Astrocyte of the hippocampus (primary cell): Measurements from ENCODE around the gene GMPPA.
A peak's percentile ranks its signal among the peaks of the same experiment; 100 is the strongest.

Experiments used
- DNase-seq: peaks from one replicate; pipeline ENCODE4 v3.0.0; 2011; ENCODE audit warnings: low read depth, low spot score

Gene GMPPA

DNA sequence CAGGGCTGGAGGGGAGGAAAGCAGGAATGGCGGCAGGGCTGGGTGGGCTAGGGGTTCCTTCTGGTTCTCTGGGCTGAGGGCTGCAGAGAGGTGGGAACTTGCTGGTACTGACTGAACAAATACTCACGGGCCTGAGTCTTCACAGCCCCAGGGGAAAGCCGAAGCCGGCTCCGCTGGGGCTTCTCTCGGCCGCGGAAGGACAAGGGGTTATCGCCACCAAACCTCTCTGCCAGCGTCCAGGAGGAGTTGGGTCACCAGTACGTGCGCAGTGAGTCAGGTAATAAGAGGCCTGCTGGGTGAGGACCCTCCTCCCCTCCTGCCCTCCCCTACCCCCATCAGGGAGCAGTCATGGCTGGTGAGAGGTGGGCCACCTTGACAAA is 13.5 kb upstream of the GMPPA start:
- no peak for DNase-seq

GRCh38 chr2:219486380-219486959 is 12.2 kb upstream of the GMPPA start:
- DNase-seq = no peak

DNA sequence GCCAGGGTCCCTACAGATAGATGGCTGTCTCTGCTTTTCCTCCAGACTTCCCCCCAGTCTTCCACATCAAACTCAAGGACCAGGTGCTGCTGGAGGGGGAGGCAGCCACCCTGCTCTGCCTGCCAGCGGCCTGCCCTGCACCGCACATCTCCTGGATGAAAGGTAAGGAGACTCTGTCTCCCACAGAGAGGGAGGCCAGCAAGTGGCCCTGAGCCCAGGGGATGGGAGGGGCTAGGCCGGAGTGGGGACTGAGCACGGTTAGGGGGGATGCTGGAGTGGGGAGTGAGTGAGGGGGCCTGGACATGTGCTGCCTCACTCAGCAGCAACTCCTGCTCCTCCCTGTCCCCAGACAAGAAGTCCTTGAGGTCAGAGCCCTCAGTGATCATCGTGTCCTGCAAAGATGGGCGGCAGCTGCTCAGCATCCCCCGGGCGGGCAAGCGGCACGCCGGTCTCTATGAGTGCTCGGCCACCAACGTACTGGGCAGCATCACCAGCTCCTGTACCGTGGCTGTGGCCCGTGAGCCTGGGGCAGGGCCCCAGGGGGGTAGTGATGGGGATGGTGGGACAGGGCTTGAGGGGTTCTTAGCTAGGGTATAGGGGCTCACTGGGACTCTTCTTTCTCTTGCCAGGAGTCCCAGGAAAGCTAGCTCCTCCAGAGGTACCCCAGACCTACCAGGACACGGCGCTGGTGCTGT is 10.4 kb upstream of the GMPPA start:
- no peak for DNase-seq

- DNase-seq = no peak
Observed at GRCh38 chr2:219488844-219489194, 9.9 kb upstream of the GMPPA start.

DNA sequence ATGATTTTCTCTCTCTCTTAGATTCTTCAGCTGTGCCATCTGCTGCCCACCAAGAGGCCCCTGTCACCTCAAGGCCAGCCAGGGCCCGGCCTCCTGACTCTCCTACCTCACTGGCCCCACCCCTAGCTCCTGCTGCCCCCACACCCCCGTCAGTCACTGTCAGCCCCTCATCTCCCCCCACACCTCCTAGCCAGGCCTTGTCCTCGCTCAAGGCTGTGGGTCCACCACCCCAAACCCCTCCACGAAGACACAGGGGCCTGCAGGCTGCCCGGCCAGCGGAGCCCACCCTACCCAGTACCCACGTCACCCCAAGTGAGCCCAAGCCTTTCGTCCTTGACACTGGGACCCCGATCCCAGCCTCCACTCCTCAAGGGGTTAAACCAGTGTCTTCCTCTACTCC is 9.4 kb upstream of the GMPPA start:
- DNase-seq = no peak

- no peak for DNase-seq
Observed at GRCh38 chr2:219490186-219490585, 8.5 kb upstream of the GMPPA start.

DNA sequence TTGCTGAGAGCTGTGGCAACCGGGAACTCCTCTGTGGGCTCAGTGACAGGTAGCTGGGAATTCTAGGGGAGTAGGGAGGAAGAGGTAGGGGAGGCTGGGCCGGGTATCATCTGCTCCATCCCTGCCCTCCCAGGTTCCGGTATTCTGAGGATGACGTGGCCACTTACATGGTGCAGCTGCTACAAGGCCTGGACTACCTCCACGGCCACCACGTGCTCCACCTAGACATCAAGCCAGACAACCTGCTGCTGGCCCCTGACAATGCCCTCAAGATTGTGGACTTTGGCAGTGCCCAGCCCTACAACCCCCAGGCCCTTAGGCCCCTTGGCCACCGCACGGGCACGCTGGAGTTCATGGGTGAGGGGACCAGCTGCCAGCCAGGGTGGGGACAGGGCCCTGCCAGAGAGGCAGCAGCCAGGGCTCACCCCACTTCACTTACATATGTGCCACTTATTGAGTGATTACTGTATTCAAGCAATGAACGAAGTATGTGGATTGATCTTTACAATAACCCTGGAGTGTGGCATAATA is 8.0 kb upstream of the GMPPA start:
- no peak for DNase-seq

- DNase-seq = no peak
Observed at GRCh38 chr2:219491278-219491963, 7.3 kb upstream of the GMPPA start.

DNA sequence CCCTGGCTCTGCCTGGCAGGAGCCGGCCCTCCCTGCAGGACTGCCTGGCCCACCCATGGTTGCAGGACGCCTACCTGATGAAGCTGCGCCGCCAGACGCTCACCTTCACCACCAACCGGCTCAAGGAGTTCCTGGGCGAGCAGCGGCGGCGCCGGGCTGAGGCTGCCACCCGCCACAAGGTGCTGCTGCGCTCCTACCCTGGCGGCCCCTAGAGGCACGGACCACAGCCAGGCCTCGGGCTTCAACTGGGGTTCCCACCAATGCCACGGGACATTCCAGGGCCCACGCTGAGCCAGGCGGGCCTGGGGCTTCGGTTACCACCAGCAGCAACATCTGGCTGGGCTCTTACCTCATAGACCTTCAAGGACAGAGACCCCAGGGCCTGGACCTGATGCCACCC is 6.1 kb upstream of the GMPPA start:
- DNase-seq = no peak

- no peak for DNase-seq
Observed at GRCh38 chr2:219493086-219493485, 5.6 kb upstream of the GMPPA start.

- no peak for DNase-seq
Observed at GRCh38 chr2:219494952-219495530, 3.6 kb upstream of the GMPPA start.

DNA sequence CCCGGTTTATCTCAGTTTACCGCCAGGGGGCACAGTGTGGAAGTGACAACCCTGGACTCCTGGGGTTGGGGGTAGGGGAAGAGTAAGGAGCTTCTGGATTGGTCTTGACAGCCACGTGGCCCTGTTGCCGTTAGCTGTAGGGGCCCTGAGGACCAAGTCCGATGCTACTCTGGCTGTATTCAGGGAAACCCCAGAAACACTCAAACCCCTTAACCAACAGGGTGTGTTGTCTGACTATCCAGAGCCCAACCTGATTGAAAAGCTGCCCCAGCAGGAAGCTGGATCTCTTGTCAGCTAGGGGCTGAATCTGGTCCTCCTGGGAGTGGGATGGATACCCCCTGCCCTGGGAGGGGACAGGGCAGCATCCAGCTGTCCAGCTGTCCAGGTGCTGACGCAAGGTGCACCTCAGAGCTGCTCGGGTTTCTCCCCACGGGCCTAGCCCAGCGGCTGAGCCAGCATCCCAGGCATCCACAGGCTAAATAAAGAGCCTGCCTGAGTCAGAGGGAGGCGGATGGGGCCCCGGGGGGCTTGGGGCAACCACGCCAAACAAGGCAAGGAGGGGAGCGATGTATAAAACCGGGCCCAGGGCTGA is 3.1 kb upstream of the GMPPA start:
- peak; percentile 85 for DNase-seq

GRCh38 chr2:219496247-219496824 is 2.4 kb upstream of the GMPPA start:
- DNase-seq = no peak

DNA sequence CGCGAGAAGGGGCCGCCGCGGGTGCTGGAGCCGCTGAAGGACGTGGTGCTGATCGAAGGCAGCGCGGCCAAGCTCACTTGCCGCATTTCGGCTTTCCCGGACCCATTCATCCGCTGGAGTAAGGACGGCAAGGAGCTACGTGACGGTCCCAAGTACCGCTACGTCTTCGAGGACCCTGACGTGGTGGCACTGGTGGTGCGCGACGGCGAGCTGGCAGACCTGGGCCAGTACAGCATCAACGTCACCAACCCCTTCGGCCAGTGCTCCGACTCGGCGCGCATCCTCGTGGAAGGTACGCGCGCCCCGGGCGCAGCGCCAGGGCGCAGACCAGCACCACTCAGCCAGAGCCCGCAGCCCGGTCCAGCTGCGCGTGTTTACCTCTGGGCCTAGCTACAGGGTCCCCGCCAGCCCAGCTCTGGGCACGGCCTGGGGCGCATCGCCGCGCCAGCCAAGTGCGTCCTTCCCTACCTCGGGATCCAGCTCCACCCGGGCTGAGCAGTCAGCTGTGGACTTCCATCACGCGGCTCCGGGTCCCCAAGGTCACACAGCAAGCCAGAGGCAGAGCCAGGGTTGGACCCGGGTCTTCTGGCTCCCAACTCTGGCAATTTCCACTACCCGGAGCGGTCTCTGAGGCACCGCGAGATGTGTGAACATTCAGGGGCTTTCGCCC is 1.7 kb upstream of the GMPPA start:
- DNase-seq = peak; percentile 56

DNA sequence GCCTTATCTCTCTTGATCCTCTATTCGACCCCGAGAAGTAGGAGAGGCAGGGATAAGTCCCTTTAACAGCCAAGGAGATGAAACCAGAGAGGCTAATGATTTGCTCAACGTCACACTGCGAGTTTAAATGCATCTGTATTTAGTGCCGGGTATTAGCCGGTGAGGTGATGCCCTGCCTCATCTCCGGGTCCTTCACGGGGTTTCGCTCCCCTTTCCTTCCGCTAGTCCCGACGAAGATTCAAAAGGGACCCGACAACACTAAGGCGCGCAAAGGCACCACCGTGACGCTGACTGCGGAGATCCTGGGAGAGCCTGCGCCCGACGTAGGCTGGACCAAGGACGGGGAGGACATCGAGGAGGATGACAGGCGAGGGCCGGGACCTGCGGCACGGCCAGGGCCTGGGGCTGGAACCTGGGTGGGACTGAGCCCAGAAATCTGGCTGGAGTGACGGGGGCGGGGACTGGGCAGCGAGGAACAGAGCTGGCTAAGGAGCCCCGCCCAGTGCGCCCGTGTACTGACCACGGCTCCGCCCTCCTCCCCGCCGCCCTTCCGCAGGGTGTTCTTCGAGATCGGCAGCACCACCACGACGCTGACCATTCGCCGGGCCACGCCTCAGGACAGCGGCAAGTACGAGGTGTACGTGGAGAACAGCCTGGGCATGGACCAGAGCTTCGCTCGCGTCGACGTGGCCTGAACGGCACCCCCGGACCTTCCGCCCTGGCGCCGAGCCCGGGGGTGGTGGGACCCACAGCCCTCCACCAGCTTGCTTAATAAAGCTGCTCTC is 1.0 kb upstream of the GMPPA start:
- peak; percentile 84 for DNase-seq

- no peak for DNase-seq
Observed at GRCh38 chr2:219499058-219499307, 292 bp downstream of the GMPPA start.

DNA sequence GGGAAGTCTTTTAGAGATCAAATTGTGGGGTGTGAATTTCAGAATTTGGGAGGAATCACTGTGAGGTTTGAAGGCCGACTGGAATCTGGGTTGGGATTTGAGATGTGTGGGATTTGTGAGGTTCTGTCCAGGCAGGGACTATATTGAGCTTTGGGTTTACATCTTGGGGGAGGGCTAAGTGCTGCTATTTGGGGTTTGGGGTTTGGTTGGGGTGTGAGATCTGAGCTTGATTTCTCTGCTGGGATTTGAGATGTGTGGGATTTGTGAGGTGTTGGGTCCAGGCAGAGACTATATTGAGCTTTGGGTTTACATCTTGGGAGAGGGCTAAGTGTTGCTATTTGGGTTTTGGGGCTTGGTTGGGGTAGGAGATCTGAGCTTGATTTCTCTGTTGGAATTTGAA is 864 bp downstream of the GMPPA start:
- no peak for DNase-seq

DNA sequence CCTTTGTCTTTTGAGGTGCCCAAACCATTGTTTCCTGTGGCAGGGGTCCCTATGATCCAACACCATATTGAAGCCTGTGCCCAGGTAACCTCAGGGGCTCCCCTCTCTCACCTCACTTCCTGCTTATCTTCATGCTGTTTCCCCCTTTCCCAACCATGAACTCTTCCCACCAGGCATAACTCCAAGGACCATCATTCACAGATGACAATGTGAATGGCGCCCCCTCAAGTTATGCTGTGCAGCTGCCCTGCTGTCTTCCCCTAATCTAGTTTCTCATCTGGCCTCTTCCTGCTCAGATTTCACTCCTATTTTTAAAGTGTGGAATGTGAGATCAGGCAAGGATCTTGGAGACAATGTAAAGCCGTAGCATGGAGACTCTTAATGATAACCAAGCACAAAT is 1.4 kb downstream of the GMPPA start:
- DNase-seq = no peak

DNA sequence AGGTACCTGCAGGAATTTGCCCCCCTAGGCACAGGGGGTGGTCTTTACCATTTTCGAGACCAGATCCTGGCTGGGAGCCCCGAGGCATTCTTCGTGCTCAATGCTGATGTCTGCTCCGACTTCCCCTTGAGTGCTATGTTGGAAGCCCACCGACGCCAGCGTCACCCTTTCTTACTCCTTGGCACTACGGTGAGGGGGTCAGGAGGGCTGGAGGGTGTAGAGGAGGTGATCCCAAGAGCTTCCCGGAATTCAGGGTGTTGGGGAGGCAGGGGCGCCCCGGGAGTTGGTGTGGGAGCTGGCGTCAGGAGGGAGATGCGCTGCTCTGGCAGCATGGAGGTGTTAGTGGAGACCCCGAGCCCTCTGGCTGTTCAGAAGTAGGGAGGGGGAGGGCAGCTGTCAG is 3.2 kb downstream of the GMPPA start:
- no peak for DNase-seq

- DNase-seq = no peak
Observed at GRCh38 chr2:219502618-219503017, 3.9 kb downstream of the GMPPA start.

GRCh38 chr2:219505585-219505984 is 6.9 kb downstream of the GMPPA start:
- DNase-seq = no peak
